HUES6 (cell line): Measurements from ENCODE around the gene SLC4A4.

Source experiments
- H3K27ac ChIP-seq: 2 replicates; pipeline ENCODE4 v1.7.0; 2013; ENCODE audit warnings: low read depth, mild to moderate bottlenecking, low read length, inconsistent platforms
- H3K27me3 ChIP-seq: 2 replicates; pipeline ENCODE4 v1.6.1; 2013; ENCODE audit warnings: low read length; ENCODE audit not compliant: control insufficient read depth, insufficient read depth
- H3K36me3 ChIP-seq: 2 replicates; pipeline ENCODE4 v1.6.1; 2013; ENCODE audit warnings: low read length; ENCODE audit not compliant: control insufficient read depth, insufficient read depth
- H3K4me1 ChIP-seq: 2 replicates; pipeline ENCODE4 v1.6.1; 2013; ENCODE audit warnings: low read length; ENCODE audit not compliant: control insufficient read depth, insufficient read depth
- H3K4me3 ChIP-seq: 2 replicates; pipeline ENCODE4 v1.5.1; 2013; ENCODE audit warnings: low read depth, low read length
- H3K9ac ChIP-seq: one replicate; pipeline ENCODE4 v1.6.1; 2013; ENCODE audit warnings: mild to moderate bottlenecking, low read length
- H3K9me3 ChIP-seq: 2 replicates; pipeline ENCODE4 v1.6.1; 2013; ENCODE audit warnings: low read depth, low read length; ENCODE audit not compliant: control insufficient read depth, insufficient read depth

The SLC4A4 gene

GRCh38 chr4:71538528-71538927 is 199.7 kb downstream of the SLC4A4 start:
- no peaks in the 10 kb centered on the region for H3K27me3 ChIP-seq
- H3K4me3 ChIP-seq = no peak overlapping the region
- H3K36me3 ChIP-seq = no peaks in the 10 kb centered on the region
- no peak overlapping the region for H3K9ac ChIP-seq
- no peak overlapping the region for H3K27ac ChIP-seq
- H3K9me3 ChIP-seq = no peaks in the 10 kb centered on the region
- no peaks in the 10 kb centered on the region for H3K4me1 ChIP-seq

GRCh38 chr4:71540749-71541269 is 202.0 kb downstream of the SLC4A4 start:
- no peak overlapping the region for H3K9ac ChIP-seq

GRCh38 chr4:71541541-71541940 is 202.7 kb downstream of the SLC4A4 start:
- Histone ChIP-seq H3K27ac (no peak overlapping the region), H3K9me3 (no peaks in the 10 kb centered on the region), H3K4me1 (no peaks in the 10 kb centered on the region), H3K9ac (no peak overlapping the region), H3K36me3 (no peaks in the 10 kb centered on the region), H3K27me3 (no peaks in the 10 kb centered on the region), H3K4me3 (no peak overlapping the region)

More at GRCh38 chr4:71540749-71541269, 202.0 kb downstream of the SLC4A4 start:
- no peaks in the 10 kb centered on the region for H3K9me3 ChIP-seq
- no peak overlapping the region for H3K27ac ChIP-seq
- H3K27me3 ChIP-seq = no peaks in the 10 kb centered on the region
- H3K4me3 ChIP-seq = no peak overlapping the region
- no peaks in the 10 kb centered on the region for H3K36me3 ChIP-seq
- no peaks in the 10 kb centered on the region for H3K4me1 ChIP-seq

GRCh38 chr4:71545168-71545567 is 206.3 kb downstream of the SLC4A4 start:
- Histone ChIP-seq H3K27me3 (no peaks in the 10 kb centered on the region), H3K9me3 (no peaks in the 10 kb centered on the region), H3K9ac (no peak overlapping the region), H3K27ac (no peak overlapping the region), H3K36me3 (no peaks in the 10 kb centered on the region), H3K4me3 (no peak overlapping the region), H3K4me1 (no peaks in the 10 kb centered on the region)

GRCh38 chr4:71549516-71550160 is 210.8 kb downstream of the SLC4A4 start:
- Histone ChIP-seq H3K36me3 (no peaks in the 10 kb centered on the region), H3K4me1 (peaks cover 3% of the 10 kb centered on the region; the same call in 1 of the 2 replicates), H3K4me3 (no peak overlapping the region), H3K9me3 (no peaks in the 10 kb centered on the region), H3K27ac (no peak overlapping the region), H3K9ac (no peak overlapping the region), H3K27me3 (no peaks in the 10 kb centered on the region)

- H3K27me3 ChIP-seq = no peaks in the 10 kb centered on the region
- H3K9me3 ChIP-seq = no peaks in the 10 kb centered on the region
- no peak overlapping the region for H3K4me3 ChIP-seq
- H3K9ac ChIP-seq = no peak overlapping the region
- H3K27ac ChIP-seq = no peak overlapping the region
- peaks cover 3% of the 10 kb centered on the region; the same call in 1 of the 2 replicates for H3K4me1 ChIP-seq
- no peaks in the 10 kb centered on the region for H3K36me3 ChIP-seq
These were observed 211.7 kb downstream of the SLC4A4 start for GRCh38 chr4:71550220-71551165.

GRCh38 chr4:71553605-71554004 is 214.8 kb downstream of the SLC4A4 start:
- H3K9me3 ChIP-seq = no peaks in the 10 kb centered on the region
- H3K27me3 ChIP-seq = no peaks in the 10 kb centered on the region
- no peak overlapping the region for H3K27ac ChIP-seq
- no peak overlapping the region for H3K9ac ChIP-seq
- H3K4me3 ChIP-seq = no peak overlapping the region
- peaks cover 3% of the 10 kb centered on the region; the same call in 1 of the 2 replicates for H3K4me1 ChIP-seq
- no peaks in the 10 kb centered on the region for H3K36me3 ChIP-seq

GRCh38 chr4:71554025-71554424 is 215.2 kb downstream of the SLC4A4 start:
- Histone ChIP-seq H3K4me1 (peaks cover 3% of the 10 kb centered on the region; the same call in 1 of the 2 replicates), H3K27me3 (no peaks in the 10 kb centered on the region), H3K27ac (no peak overlapping the region), H3K4me3 (no peak overlapping the region), H3K9me3 (no peaks in the 10 kb centered on the region), H3K9ac (no peak overlapping the region), H3K36me3 (no peaks in the 10 kb centered on the region)

GRCh38 chr4:71558248-71558647 is 219.4 kb downstream of the SLC4A4 start:
- H3K9ac ChIP-seq = no peak overlapping the region
- H3K9me3 ChIP-seq = no peaks in the 10 kb centered on the region
- H3K4me1 ChIP-seq = peaks cover 2% of the 10 kb centered on the region; the same call in 1 of the 2 replicates
- H3K27ac ChIP-seq = no peak overlapping the region
- no peaks in the 10 kb centered on the region for H3K36me3 ChIP-seq
- H3K27me3 ChIP-seq = no peaks in the 10 kb centered on the region
- no peak overlapping the region for H3K4me3 ChIP-seq

- H3K36me3 ChIP-seq = no peaks in the 10 kb centered on the region
- no peaks in the 10 kb centered on the region for H3K9me3 ChIP-seq
- no peaks in the 10 kb centered on the region for H3K27me3 ChIP-seq
- no peak overlapping the region for H3K27ac ChIP-seq
- no peak overlapping the region for H3K9ac ChIP-seq
- H3K4me1 ChIP-seq = no peaks in the 10 kb centered on the region
- no peak overlapping the region for H3K4me3 ChIP-seq
These were observed 221.2 kb downstream of the SLC4A4 start for GRCh38 chr4:71559957-71560571.
